Activated B cell treated with CpG ODN at 0.5 μM for 24 hours (primary cell): ENCODE data around the gene MLN. TPM values are rescaled to one million over a fixed set of nuclear protein-coding genes. Genes with fewer than 3 reads are reported as not detected.

Experiments used
- ATAC-seq: fragments of 200-7000 bp; cut with Tn5 transposase; one replicate; pipeline ENCODE4 v1.10.0; 2021; ENCODE audit warnings: low read depth, mild to moderate bottlenecking, moderate library complexity
- CTCF ChIA-PET: fragments of 350-600 bp; sonication (Branson Sonifier 250); formaldehyde crosslinking; loops from one replicate; lab custom pipeline; 2021; ENCODE audit warnings: antibody characterized with exemption; lab: Charles Lee
- POLR2A ChIA-PET: fragments of 350-600 bp; sonication (Branson Sonifier 250); formaldehyde crosslinking; loops from one replicate; lab custom pipeline; 2021; ENCODE audit warnings: antibody characterized with exemption; lab: Charles Lee
- DNase-seq: peaks from one replicate; pipeline ENCODE4 v3.0.0; 2022
- H3K27ac Mint-ChIP-seq: one replicate; pipeline ENCODE4 v1.8.0; 2020; ENCODE audit warnings: mixed read lengths
- H3K27me3 Mint-ChIP-seq: one replicate; pipeline ENCODE4 v1.8.0; 2021; ENCODE audit warnings: mixed read lengths
- H3K36me3 Mint-ChIP-seq: one replicate; pipeline ENCODE4 v1.8.0; 2021; ENCODE audit warnings: low read depth, mixed read lengths
- H3K4me1 Mint-ChIP-seq: one replicate; pipeline ENCODE4 v1.8.0; 2021; ENCODE audit warnings: mixed read lengths
- H3K4me3 Mint-ChIP-seq: one replicate; pipeline ENCODE4 v1.8.0; 2020; ENCODE audit warnings: mild to moderate bottlenecking, mixed read lengths
- H3K9me3 Mint-ChIP-seq: one replicate; pipeline ENCODE4 v1.8.0; 2020; ENCODE audit warnings: mixed read lengths
- intact Hi-C: fragments of 100-400 bp; cut with micrococcal nuclease; formaldehyde crosslinking; loops from one replicate; pipeline ENCODE4 v1.15.1; 2024
- total RNA-seq: library from RNA; stranded (reverse); gene quantifications from 2 replicates; pipeline ENCODE4 v1.2.3, GENCODE V29; 2022
- TF ChIP-seq, protein P1 (sequence below): fragments of 200-600 bp; IDR thresholded peaks from one replicate; pipeline ENCODE4 v1.8.0; 2022; ENCODE audit warnings: antibody characterized with exemption, mild to moderate bottlenecking

MLN gene
- total RNA-seq, 1 donor from 2014 or later = not detected

DNA sequence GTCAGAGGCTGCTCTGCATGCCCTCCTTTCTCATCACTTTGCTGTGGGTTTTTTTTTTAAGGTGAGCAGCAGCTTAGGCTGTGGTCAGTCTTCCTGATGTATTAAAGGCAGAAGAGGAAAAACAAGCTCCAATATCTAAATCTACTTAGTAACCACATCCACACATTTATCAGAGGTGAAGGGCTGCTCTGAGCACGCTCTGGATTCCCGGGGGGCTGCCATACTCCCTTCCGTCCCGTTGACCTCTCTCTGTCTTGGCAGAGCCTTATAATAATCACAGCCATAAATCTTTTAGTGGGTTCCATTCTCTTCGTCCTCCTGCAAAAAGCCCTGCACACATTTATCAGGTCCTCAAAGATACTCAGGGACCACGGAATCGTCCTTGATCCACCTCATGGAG lies 12.2 kb downstream of the MLN start:
- Mint-ChIP-seq H3K4me1 (peaks cover 23% of the 10 kb centered on the region), H3K9me3 (no peaks in the 10 kb centered on the region), H3K27me3 (peaks cover 3% of the 10 kb centered on the region), H3K27ac (no peak overlapping the region), H3K4me3 (no peak overlapping the region), H3K36me3 (peaks cover 3% of the 10 kb centered on the region)
- TF ChIP-seq, protein P1, sequence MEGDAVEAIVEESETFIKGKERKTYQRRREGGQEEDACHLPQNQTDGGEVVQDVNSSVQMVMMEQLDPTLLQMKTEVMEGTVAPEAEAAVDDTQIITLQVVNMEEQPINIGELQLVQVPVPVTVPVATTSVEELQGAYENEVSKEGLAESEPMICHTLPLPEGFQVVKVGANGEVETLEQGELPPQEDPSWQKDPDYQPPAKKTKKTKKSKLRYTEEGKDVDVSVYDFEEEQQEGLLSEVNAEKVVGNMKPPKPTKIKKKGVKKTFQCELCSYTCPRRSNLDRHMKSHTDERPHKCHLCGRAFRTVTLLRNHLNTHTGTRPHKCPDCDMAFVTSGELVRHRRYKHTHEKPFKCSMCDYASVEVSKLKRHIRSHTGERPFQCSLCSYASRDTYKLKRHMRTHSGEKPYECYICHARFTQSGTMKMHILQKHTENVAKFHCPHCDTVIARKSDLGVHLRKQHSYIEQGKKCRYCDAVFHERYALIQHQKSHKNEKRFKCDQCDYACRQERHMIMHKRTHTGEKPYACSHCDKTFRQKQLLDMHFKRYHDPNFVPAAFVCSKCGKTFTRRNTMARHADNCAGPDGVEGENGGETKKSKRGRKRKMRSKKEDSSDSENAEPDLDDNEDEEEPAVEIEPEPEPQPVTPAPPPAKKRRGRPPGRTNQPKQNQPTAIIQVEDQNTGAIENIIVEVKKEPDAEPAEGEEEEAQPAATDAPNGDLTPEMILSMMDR = no peak
- POLR2A ChIA-PET = no interaction called here
- intact Hi-C loops = no loop called here
- no peak for ATAC-seq
- CTCF ChIA-PET = interaction anchor here (1.3 kb wide), 1 partner anchor 20 kb away, joined by 3 read pairs; no protein-coding TSS in a partner anchor
- DNase-seq = no peak

DNA sequence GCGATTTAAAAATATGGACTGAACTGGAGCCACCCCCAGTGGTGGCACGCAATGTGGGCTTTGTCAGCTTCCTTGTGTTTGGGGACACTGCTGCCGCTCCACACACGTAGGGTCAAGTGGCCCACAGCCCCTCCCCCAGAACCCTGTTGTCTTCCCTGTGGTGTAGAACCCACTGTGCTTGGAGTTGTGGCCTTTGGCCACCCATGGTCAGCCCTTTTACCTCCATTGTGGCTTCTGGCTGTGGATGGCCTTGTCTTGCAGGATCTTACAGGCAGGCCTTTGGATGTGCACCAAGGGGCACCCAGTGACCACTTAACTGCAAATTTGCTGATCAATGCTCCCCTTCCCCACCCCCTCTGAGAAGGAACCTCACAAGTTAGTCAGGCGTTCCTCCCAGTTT lies 12.9 kb downstream of the MLN start:
- intact Hi-C loops = no loop called here
- CTCF ChIA-PET = interaction anchor here (1.3 kb wide), 1 partner anchor 19 kb away, joined by 3 read pairs; no protein-coding TSS in a partner anchor
- no peak for DNase-seq
- POLR2A ChIA-PET = no interaction called here
- peaks cover 8% of the 10 kb centered on the region for H3K36me3 Mint-ChIP-seq
- H3K27me3 Mint-ChIP-seq = no peaks in the 10 kb centered on the region
- no peak overlapping the region for H3K27ac Mint-ChIP-seq
- peaks cover 30% of the 10 kb centered on the region for H3K4me1 Mint-ChIP-seq
- TF ChIP-seq, protein P1 = no peak
- no peak for ATAC-seq
- no peak overlapping the region for H3K4me3 Mint-ChIP-seq
- H3K9me3 Mint-ChIP-seq = no peaks in the 10 kb centered on the region

DNA sequence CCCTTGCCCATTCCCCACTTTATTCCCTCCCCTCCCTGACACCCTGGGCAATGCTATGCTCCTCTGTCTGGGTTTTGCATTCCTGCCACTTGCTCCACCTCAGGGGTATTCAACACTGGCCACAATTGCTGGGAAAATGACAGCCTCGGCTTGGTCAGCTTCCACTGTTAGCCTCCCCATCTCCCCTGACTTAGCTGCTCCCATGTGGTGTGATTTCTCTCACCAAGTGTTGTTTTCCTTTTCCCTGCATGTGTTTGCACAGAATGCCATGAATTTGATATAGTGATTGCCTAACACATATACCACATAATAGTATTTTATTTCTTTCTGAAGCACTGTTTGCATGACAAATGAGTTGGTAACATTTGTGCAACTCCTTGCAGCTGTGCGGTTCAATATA lies 13.4 kb downstream of the MLN start:
- POLR2A ChIA-PET = no interaction called here
- Mint-ChIP-seq H3K27me3 (no peaks in the 10 kb centered on the region), H3K27ac (no peak overlapping the region), H3K9me3 (no peaks in the 10 kb centered on the region), H3K4me3 (peak overlapping the region; percentile 45), H3K36me3 (peaks cover 8% of the 10 kb centered on the region), H3K4me1 (peaks cover 35% of the 10 kb centered on the region)
- intact Hi-C loops = no loop called here
- CTCF ChIA-PET = no interaction called here
- DNase-seq (no peak), ATAC-seq (no peak)
- TF ChIP-seq, protein P1 = no peak

DNA sequence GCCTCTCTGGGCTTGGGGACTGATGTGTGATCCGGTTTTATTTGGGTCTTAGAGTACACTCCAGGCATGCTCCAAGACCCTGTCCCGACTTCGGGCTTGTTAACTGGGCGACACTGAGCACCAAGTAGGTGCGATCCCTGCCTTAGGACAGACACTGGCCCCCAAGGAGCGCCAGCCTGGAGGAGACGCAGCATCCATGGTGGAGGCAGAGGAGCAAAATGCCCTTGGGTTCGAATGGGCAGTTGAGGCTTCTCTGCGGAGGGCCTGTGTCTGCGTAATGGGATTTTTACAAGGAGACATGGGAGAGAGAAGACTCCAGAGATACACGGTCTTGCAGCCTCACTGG lies 14.3 kb downstream of the MLN start:
- CTCF ChIA-PET = interaction anchor here (0.8 kb wide), 1 partner anchor 20 kb away, joined by 3 read pairs; no protein-coding TSS in a partner anchor
- ATAC-seq = no peak

More for the DNA sequence above, 14.3 kb downstream of the MLN start:
- TF ChIP-seq, protein P1 = no peak
- Mint-ChIP-seq H3K4me3 (peak overlapping the region; percentile 79), H3K36me3 (peaks cover 17% of the 10 kb centered on the region), H3K9me3 (no peaks in the 10 kb centered on the region), H3K27ac (no peak overlapping the region), H3K4me1 (peaks cover 44% of the 10 kb centered on the region), H3K27me3 (no peaks in the 10 kb centered on the region)
- no peak for DNase-seq
- POLR2A ChIA-PET = interaction anchor here (0.9 to 1.3 kb wide), 2 partner anchors 197 to 238 kb away, joined by 3 to 4 read pairs; no protein-coding TSS in a partner anchor
- intact Hi-C loops = loop anchor here (2.0 to 5.0 kb wide), 5 partner anchors 79 to 1678 kb away; partner anchors contain the start of genes RPL10A, RPS10, RPS18 and UQCC2
